GM20000 (cell line): ENCODE measurements around the gene DPP6.

ENCODE experiments used
- DNase-seq: peaks from one replicate; pipeline ENCODE4 v3.0.0; 2012; ENCODE audit warnings: low spot score
- TF ChIP-seq, protein P1 (sequence below): IDR thresholded peaks from 2 replicates; pipeline ENCODE4 v1.5.1; 2012; ENCODE audit warnings: mild to moderate bottlenecking, control low read depth; ENCODE audit errors: extremely low read depth, missing control alignments

The DPP6 gene

DNA sequence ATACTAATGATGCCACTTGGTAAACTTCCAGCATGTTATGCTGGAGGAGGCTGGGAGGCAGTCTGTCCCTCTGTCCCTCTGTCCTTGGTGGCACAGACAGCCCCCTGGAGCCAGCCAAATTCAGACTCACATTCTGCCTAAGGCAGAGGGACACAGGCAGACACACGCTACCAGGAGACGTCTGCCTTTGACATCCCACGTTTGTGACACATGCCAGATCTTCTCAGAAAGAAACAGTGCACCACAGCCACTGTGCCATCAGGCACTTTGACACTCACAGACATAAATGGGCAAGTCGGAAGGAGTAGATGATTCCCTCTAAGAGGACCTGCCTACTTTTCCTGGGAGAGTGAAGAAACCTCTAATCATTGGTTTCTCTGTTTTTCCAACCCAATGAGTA lies 467.0 kb downstream of the DPP6 start:
- TF ChIP-seq, protein P1, sequence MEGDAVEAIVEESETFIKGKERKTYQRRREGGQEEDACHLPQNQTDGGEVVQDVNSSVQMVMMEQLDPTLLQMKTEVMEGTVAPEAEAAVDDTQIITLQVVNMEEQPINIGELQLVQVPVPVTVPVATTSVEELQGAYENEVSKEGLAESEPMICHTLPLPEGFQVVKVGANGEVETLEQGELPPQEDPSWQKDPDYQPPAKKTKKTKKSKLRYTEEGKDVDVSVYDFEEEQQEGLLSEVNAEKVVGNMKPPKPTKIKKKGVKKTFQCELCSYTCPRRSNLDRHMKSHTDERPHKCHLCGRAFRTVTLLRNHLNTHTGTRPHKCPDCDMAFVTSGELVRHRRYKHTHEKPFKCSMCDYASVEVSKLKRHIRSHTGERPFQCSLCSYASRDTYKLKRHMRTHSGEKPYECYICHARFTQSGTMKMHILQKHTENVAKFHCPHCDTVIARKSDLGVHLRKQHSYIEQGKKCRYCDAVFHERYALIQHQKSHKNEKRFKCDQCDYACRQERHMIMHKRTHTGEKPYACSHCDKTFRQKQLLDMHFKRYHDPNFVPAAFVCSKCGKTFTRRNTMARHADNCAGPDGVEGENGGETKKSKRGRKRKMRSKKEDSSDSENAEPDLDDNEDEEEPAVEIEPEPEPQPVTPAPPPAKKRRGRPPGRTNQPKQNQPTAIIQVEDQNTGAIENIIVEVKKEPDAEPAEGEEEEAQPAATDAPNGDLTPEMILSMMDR, result no peak

DNA sequence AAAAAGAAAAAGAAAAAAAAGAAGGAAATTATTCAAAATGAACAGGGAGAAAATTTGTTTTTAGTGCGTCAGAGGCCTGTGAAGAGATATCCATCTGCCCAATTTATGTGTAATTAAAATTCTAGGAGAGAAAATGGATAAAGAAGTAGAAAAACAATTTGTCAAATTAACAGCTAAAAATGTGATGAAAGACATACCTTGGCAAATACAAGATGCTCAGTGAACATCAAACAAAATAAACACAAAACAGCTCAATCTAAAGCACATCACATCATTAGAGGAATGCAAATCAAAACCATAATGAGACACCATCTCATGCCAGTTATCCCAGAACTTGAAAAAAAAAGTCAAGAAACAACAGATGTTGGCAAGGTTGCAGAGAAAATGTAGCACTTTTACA lies 477.9 kb downstream of the DPP6 start:
- TF ChIP-seq, protein P1, result no peak
- DNase-seq, result no peak

More for the DNA sequence above, 467.0 kb downstream of the DPP6 start:
- DNase-seq, result no peak

DNA sequence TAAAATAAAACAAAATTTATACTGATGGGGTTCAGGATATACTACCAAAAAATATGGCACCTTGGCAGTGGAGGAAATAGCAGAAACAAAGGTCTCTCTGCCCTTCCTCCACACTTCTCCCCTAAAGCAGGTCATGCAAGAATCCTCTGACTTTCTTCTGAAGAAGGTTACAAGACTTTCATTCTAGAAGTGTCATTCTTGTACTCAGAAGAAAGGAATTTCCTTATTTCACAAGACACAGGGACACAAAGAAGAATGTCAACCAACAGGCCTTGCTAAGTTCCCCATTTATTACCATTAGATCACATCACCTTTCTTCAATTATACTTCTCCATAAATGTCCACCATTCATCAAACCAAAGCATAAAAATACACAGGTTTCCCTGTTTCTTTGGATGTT lies 480.6 kb downstream of the DPP6 start:
- TF ChIP-seq, protein P1, result no peak
- no peak for DNase-seq

DNA sequence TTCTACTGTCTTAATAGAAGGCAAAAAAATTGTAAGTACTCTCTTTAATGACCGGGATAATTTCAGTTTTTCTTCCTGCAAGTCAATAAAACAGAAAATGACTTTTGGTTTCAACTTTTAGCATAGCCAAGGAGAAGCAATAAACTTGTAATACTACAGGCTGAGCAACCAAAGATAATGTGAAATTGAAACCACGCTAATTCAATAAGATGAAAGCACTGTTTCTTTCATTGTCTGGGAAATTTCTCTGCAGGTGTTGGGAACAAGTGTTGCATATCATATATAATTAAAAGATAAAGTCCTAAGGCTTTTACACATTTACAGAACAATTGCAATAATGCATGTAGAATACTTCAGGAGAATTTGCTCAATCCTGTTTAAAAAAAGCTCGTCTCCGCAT lies 488.4 kb downstream of the DPP6 start:
- TF ChIP-seq, protein P1, result no peak
- no peak for DNase-seq

DNA sequence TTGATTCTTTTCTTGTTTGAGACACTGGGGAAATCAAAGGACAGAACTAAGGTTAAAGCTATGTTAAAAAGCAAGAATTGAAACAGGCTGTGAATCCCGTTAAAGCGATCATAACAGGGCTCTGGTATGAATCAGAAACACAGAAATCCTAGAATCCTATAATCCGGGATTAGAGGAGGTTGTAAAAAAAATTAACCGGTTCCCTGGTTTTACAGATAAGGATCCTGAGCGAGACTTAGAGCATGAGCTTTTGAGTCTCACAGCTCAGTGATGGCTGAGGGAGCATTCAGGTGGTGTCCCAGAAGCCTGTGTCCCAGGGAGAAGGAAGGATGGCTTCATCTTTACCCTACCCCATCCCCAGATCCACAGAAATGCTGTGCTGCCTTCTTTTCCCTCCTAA lies 489.4 kb downstream of the DPP6 start:
- TF ChIP-seq, protein P1, result no peak
- no peak for DNase-seq

DNA sequence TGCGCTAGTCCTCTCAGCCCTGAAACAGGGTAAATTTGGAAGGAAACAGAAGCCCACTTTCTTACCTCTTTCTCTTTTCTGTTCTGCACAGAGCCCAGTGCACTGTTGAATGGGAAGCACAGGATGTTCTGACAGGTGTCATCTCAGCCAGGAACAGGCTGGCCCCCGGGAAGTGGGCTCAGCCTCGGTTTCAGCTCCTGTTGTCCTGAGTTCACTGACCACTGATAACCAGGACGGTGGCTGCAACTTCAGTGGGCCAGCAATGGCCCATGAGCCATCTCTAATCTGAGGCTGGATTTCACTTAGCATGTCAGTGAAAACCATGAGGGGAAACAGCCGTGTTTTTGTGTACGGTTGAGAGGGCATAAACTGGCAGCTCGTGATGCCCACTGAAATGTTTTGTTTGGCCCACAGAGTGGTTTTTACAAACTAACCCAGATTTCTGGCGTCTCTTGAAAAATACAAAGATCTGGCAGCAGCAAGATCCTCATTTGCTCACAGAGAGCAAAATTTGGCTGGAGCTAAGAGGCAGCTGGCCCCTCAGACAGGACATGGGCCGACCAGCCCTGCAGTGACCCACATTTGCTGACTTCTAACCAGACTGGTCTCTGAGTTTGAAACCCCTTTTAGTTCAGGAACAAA lies 494.9 kb downstream of the DPP6 start:
- DNase-seq, result no peak
- TF ChIP-seq, protein P1, result no peak

DNA sequence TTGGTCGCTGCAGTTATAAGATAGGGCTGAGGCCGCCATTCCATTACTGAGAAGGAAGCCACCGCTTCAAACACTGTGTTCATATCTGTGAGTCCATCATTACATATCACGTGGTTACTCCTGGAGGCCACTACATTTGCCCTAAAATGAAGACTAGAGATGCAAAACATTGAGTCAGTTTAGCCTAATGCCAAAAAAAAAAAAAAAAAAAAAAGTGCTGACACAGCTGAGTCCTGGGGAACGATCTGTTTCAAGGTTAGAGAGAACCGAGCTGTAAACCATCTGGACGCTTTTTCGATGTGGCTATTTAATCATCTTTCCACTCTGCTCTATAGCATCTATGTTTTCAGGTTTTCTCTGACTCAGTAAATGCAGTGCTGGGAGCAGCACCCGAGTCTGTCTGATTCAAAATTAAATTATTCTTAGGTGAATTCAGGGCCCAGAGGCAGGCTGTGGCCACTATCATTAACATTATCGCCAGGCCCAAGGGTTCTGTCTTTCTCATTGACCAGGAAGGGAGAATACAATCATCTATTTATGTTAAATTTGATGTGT lies 501.6 kb downstream of the DPP6 start:
- TF ChIP-seq, protein P1, result no peak
- no peak for DNase-seq
